ENCODE data around the gene ITCH.
"Not testable (repeated sequence)": the region's sequence is repeated elsewhere in the genome, so short reads cannot be mapped to it uniquely, and the experiment has no call there.

Gene ITCH

GRCh38 chr20:34377072-34377847 is 14.2 kb downstream of the ITCH start:
- in situ Hi-C loops (cut with HindIII; ENCODE audit: low sequenced_read_pairs), result no loop called here

DNA sequence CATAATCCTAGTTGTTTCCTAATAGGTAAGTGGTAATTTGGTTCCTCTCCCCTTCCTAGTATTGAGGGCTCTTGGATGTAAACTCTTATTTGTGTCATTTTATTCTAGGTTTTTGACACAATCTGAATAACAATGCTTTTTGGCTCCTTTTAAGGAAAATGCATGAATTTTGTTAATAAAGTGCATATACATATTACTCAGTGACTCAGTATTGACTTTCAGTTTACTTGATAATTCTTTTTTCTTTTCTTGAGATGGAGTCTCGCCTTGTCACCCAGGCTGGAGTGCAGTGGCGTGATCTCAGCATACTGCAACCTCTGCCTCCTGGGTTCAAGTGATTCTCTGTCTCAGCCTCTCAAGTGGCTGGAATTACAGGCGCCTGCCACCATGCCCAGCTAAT is 19.1 kb downstream of the ITCH start:
- in situ Hi-C loops (cut with HindIII; ENCODE audit: low sequenced_read_pairs), result no loop called here

DNA sequence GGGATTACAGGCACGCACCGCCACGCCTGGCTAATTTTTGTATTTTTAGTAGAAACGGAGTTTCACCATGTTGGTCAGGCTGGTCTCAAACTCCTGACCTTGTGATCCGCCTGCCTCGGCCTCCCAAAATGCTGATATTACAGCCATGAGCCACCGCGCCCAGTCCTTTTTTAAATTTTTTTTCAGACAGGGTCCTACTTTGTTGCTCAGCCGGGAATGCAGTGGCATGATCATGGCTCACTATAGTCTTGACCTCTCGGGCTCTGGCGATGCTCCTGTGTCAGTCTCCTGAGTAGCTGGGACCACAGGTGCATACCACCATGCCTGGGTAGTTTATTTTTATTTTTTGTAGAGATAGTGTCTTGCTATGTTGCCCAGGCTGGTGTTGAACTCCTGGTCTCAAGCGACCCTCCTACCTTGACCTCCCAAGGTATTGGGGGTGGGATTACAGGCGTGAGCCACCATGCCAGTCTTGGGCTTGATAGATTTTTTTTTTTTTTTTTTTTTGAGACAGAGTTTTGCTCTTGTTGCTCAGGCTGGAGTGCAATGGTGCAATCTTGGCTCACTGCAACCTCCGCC is 19.9 kb downstream of the ITCH start:
- in situ Hi-C loops (cut with HindIII; ENCODE audit: low sequenced_read_pairs), result not testable (repeated sequence)

GRCh38 chr20:34385464-34385863 is 22.4 kb downstream of the ITCH start:
- in situ Hi-C loops (cut with HindIII; ENCODE audit: low sequenced_read_pairs), result no loop called here

- in situ Hi-C loops (cut with HindIII; ENCODE audit: low sequenced_read_pairs), result no loop called here
Measured at GRCh38 chr20:34388000-34388399, 24.9 kb downstream of the ITCH start.

DNA sequence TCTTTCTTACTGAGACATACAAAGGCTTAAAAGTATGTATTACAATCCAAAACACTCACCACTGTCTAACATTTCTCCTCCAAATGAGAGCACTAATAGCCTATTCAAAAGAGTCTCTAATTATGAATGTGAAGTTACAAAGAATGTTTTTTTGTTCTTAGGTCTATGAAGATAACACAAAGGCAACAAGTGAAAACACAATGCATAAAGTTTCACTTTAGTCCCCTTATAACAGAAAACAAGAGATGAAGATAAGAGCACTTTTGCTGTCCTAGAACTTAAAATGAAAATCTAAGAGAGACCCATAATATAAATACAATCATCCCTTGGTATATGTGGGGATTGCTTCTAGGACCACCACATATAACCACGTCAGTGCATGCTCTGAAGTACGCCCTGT is 25.6 kb downstream of the ITCH start:
- in situ Hi-C loops (cut with HindIII; ENCODE audit: low sequenced_read_pairs), result no loop called here

DNA sequence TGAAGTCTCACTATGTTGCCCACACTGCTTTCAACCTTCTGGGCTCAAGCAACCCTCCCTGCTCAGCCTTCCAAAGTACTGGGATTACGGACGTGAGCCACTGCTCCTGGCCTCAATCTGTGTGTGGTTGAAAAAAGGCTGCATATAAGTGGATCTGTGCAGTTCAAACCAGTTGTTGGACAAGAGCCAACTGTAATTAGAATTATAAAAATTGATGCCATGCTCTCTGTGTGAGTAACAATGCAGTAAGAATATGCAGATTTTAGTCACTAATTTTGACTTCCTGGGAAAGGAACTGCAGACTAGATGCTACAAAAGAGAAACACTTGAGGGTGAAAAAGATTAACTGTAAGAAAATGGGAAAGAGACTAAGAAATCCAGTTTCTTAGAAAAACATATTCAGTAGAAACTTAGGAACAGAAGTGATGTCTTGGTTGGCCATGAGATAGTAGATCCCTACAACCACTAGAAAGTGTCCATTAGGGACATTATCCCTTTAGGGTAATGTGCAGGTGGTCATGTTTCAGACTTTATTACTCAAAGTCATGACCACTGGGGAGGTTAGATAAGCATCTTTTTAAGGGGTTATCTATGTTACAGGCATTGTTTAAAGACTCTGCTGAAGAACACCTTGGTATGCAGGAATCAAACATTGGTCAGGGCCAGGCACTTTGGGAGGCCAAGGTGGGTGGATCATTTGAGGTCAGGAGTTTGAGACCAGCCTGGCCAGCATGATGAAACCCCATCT is 26.3 kb downstream of the ITCH start:
- in situ Hi-C loops (cut with HindIII; ENCODE audit: low sequenced_read_pairs), result no loop called here

DNA sequence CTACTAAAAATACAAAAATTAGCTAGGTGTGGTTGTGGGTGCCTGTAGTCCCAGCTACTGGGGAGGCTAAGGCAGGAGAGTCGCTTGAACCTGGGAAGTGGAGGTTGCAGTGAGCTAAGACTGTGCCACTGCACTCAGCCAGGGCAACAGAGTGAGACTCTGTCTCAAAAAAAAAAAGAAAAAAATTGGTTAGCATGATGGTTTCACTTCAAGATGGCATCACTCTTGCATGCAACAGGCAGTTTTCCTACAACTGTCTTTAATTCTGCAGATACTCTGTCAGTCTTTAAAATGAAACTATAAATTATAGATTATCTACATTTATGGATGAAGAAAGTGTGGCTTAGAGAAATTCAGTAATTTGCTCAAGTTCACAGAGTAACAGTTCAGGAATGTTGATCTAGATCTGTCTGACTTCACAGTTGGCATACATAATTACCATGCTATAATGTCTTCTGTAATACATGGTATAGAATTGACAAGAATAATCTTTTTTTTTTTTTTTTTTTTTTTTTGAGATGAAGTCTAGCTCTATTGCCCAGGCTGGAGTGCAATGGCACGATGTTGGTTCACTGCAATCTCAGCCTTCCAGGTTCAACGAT is 27.0 kb downstream of the ITCH start:
- in situ Hi-C loops (cut with HindIII; ENCODE audit: low sequenced_read_pairs), result no loop called here

DNA sequence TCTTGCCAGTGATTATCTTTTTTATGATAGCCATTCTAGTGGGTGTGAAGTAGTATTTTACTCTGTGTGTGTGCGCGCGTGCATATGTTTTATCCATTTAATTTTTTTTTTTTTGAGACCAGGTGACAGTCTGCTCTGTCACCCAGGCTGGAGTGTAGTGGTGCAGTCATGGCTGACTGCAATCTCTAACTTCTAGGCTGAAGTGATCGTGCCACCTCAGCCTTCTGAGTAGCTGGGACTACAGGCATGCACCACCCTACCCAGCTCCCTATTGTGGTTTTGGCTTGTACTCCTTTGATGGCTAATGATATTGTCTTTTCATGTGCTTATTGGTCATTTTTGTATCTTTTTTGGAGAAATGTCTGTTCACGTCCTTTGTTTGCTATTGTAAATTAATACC is 33.3 kb downstream of the ITCH start:
- in situ Hi-C loops (cut with HindIII; ENCODE audit: low sequenced_read_pairs), result no loop called here

- in situ Hi-C loops (cut with HindIII; ENCODE audit: low sequenced_read_pairs), result no loop called here
Measured at GRCh38 chr20:34397096-34397495, 34.0 kb downstream of the ITCH start.

- in situ Hi-C loops (cut with HindIII; ENCODE audit: low sequenced_read_pairs), result not testable (repeated sequence)
Measured at GRCh38 chr20:34400776-34401175, 37.7 kb downstream of the ITCH start.

GRCh38 chr20:34401741-34402455 is 38.8 kb downstream of the ITCH start:
- in situ Hi-C loops (cut with HindIII; ENCODE audit: low sequenced_read_pairs), result no loop called here

DNA sequence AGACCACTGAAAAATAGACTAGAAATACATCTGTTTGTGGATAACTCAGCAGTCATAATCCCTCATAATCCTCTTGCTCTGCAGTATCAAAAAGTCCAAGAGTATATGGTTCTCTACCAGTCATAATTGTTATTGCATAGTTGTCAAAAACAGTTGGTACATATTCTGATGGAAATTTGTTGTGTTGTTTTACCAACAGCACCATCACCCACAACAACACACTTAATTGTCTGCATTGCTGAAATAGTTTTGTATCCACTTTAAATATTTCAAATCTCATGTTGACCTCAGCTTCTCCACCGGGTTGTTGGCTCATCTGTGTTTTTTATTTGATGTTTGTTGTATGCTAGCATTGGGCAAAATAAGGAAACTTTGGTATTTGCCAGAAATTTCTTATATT is 39.4 kb downstream of the ITCH start:
- in situ Hi-C loops (cut with HindIII; ENCODE audit: low sequenced_read_pairs), result no loop called here

- in situ Hi-C loops (cut with HindIII; ENCODE audit: low sequenced_read_pairs), result no loop called here
Measured at GRCh38 chr20:34403063-34403827, 40.2 kb downstream of the ITCH start.

DNA sequence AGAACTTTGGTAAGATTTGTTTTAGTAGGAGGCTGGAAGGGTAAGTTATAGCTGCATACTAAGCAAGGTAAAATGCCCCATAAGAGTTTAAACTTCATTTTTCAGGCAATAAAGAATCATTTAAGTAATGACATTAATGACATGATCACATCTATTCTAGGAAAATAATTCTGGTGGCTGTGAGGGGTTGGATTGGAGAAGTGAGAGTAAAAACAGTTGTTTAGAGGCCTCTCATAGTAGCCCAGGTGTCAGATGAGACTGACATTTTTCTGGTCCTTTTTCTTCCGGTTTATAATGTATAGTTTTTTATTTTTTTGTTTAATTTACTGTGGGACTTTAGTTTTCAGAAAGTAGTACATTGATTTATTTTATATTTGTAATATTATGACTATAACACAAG is 40.8 kb downstream of the ITCH start:
- in situ Hi-C loops (cut with HindIII; ENCODE audit: low sequenced_read_pairs), result no loop called here

- in situ Hi-C loops (cut with HindIII; ENCODE audit: low sequenced_read_pairs), result no loop called here
Measured at GRCh38 chr20:34404803-34405202, 41.7 kb downstream of the ITCH start.

GRCh38 chr20:34405247-34405651 is 42.2 kb downstream of the ITCH start:
- in situ Hi-C loops (cut with HindIII; ENCODE audit: low sequenced_read_pairs), result not testable (repeated sequence)

- in situ Hi-C loops (cut with HindIII; ENCODE audit: low sequenced_read_pairs), result not testable (repeated sequence)
Measured at GRCh38 chr20:34405942-34406341, 42.9 kb downstream of the ITCH start.

DNA sequence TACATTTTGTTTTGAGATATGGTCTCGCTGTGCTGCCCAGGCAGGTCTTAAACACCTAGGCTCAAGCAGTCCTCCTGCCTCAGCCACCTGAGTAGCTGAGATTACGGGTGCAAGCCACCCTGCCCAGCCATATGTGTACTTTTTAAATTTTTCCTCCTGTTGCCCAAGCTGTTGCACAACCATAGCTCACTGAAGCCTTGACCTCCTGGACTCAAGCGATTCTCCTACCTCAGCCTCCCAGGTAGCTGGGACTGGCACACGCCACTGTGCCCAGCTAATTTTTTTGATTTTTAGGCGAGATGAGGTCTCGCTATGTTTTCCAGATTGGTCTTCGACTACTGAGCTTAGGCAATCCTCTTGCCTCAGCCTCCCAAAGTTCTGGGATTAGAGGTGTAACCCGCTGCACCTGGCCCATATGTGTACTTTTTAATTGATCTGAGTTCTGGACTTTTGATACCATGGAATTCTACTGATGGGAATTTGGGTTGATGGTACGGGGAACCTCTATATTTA is 44.9 kb downstream of the ITCH start:
- in situ Hi-C loops (cut with HindIII; ENCODE audit: low sequenced_read_pairs), result no loop called here

- in situ Hi-C loops (cut with HindIII; ENCODE audit: low sequenced_read_pairs), result no loop called here
Measured at GRCh38 chr20:34410336-34410735, 47.3 kb downstream of the ITCH start.

Measured in DLD1 (cell line).